Coronary artery (tissue), 2 donors: Measurements from ENCODE around the gene SYNPR.

Source experiments
- DNase-seq: peaks from one replicate; pipeline ENCODE4 v3.0.0-alpha.2; 2017; ENCODE audit warnings: low spot score
- H3K27ac ChIP-seq, 2 donors: fragments of 200-600 bp; sonication (generic); one replicate each; pipeline ENCODE4 v1.5.1; 2016 to 2019
- H3K4me3 ChIP-seq: fragments of 200-600 bp; sonication (generic); 2 replicates; pipeline ENCODE4 v1.5.1; 2016; ENCODE audit warnings: mild to moderate bottlenecking, moderate library complexity
- CTCF ChIP-seq: fragments of 200-600 bp; sonication (generic); IDR thresholded peaks from one replicate; pipeline ENCODE4 v1.5.1; 2019; ENCODE audit warnings: antibody characterized with exemption

Gene SYNPR

GRCh38 chr3:63513791-63514190 lies 235.7 kb downstream of the SYNPR start:
- no peak for TF ChIP-seq CTCF
- Histone ChIP-seq H3K4me3 (no peak overlapping the region), H3K27ac (no peak overlapping the region)
- DNase-seq, result no peak

GRCh38 chr3:63514678-63515077 lies 236.6 kb downstream of the SYNPR start:
- TF ChIP-seq CTCF, result no peak
- Histone ChIP-seq H3K4me3 (no peak overlapping the region), H3K27ac (no peak overlapping the region)
- DNase-seq, result no peak

- Histone ChIP-seq H3K27ac (no peak overlapping the region), H3K4me3 (no peak overlapping the region)
- no peak for TF ChIP-seq CTCF
- no peak for DNase-seq
Measured at GRCh38 chr3:63519426-63519825, 241.3 kb downstream of the SYNPR start.

GRCh38 chr3:63521657-63522056 lies 243.5 kb downstream of the SYNPR start:
- H3K27ac ChIP-seq, result no peak overlapping the region
- no peak overlapping the region for H3K4me3 ChIP-seq
- TF ChIP-seq CTCF, result no peak
- no peak for DNase-seq

- Histone ChIP-seq H3K27ac (no peak overlapping the region), H3K4me3 (no peak overlapping the region)
- no peak for TF ChIP-seq CTCF
- DNase-seq, result no peak
Measured at GRCh38 chr3:63523100-63523499, 245.0 kb downstream of the SYNPR start.

GRCh38 chr3:63528325-63529000 lies 250.4 kb downstream of the SYNPR start:
- H3K27ac ChIP-seq, result no peak overlapping the region

More at GRCh38 chr3:63528325-63529000, 250.4 kb downstream of the SYNPR start:
- no peak overlapping the region for H3K4me3 ChIP-seq
- DNase-seq, result no peak
- no peak for TF ChIP-seq CTCF
